Measurements from ENCODE around the gene POGLUT2.

DNA sequence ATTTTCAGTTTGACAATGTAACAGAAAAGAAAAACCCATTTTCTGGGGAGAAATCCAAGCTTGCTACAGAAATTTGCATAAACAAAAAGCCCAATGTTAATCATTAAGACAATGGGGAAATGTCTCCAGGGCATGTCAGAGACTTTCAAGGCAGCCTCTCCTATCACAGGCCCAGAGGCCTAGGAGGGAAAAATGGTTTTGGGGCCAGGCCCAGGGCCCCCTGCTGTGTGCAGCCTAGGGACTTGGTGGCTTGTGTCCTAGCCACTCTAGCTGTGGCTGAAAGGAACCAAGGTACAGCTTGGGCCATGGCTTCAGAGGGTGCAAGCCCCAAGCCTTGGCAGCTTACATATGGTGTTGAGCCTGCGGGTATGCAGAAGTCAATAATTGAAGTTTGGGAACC, 17.2 kb downstream of the POGLUT2 start:
- TF ChIP-seq, protein P1, sequence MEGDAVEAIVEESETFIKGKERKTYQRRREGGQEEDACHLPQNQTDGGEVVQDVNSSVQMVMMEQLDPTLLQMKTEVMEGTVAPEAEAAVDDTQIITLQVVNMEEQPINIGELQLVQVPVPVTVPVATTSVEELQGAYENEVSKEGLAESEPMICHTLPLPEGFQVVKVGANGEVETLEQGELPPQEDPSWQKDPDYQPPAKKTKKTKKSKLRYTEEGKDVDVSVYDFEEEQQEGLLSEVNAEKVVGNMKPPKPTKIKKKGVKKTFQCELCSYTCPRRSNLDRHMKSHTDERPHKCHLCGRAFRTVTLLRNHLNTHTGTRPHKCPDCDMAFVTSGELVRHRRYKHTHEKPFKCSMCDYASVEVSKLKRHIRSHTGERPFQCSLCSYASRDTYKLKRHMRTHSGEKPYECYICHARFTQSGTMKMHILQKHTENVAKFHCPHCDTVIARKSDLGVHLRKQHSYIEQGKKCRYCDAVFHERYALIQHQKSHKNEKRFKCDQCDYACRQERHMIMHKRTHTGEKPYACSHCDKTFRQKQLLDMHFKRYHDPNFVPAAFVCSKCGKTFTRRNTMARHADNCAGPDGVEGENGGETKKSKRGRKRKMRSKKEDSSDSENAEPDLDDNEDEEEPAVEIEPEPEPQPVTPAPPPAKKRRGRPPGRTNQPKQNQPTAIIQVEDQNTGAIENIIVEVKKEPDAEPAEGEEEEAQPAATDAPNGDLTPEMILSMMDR (IDR thresholded peaks at IDR 0.05; ENCODE audit: low read depth, low read length): no peak
- TF ChIP-seq POLR2A (IDR thresholded peaks at IDR 0.05; ENCODE audit: extremely low read depth, insufficient read length) (no peak), MYC (IDR thresholded peaks at IDR 0.05; ENCODE audit: low read depth, low read length) (no peak)
